Measurements from ENCODE around the gene CNOT6.

- TF ChIP-seq, protein P1, sequence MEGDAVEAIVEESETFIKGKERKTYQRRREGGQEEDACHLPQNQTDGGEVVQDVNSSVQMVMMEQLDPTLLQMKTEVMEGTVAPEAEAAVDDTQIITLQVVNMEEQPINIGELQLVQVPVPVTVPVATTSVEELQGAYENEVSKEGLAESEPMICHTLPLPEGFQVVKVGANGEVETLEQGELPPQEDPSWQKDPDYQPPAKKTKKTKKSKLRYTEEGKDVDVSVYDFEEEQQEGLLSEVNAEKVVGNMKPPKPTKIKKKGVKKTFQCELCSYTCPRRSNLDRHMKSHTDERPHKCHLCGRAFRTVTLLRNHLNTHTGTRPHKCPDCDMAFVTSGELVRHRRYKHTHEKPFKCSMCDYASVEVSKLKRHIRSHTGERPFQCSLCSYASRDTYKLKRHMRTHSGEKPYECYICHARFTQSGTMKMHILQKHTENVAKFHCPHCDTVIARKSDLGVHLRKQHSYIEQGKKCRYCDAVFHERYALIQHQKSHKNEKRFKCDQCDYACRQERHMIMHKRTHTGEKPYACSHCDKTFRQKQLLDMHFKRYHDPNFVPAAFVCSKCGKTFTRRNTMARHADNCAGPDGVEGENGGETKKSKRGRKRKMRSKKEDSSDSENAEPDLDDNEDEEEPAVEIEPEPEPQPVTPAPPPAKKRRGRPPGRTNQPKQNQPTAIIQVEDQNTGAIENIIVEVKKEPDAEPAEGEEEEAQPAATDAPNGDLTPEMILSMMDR (tag by site-specific recombination; IDR thresholded peaks at IDR 0.05), result no peak
- TF ChIP-seq ZNF302 (tag by site-specific recombination; IDR thresholded peaks at IDR 0.05; ENCODE audit: low read depth), result no peak
- TF ChIP-seq TRIM28 (IDR thresholded peaks at IDR 0.05; ENCODE audit: borderline replicate concordance, low read length), result no peak
- no peak for TF ChIP-seq ZNF184 (tag by site-specific recombination; IDR thresholded peaks at IDR 0.05)
- TF ChIP-seq ZNF10 (tag by site-specific recombination; IDR thresholded peaks at IDR 0.05), result no peak
- no peak for TF ChIP-seq ZBTB21 (tag by site-specific recombination; IDR thresholded peaks at IDR 0.05)
- no peak for TF ChIP-seq ZNF311 (tag by site-specific recombination; IDR thresholded peaks at IDR 0.05; ENCODE audit: borderline replicate concordance)
- TF ChIP-seq ZNF157 (tag by site-specific recombination; IDR thresholded peaks at IDR 0.05), result no peak
- TF ChIP-seq ZBTB20 (tag by site-specific recombination; IDR thresholded peaks at IDR 0.05), result no peak
These were observed 95.8 kb downstream of the CNOT6 start for GRCh38 chr5:180589771-180590542.
